Measurements from ENCODE around the gene WNT10A. TPM values are rescaled to one million over a fixed set of nuclear protein-coding genes. Genes with fewer than 3 reads are reported as not detected.

Gene WNT10A
- total and polyA plus RNA-seq, 2 donors (not counting 1 experiment from before 2014, with no cell fraction given) = 15.2 to 36.6 TPM

- Histone ChIP-seq H3K4me1 (ENCODE audit: control insufficient read depth in 2 of 2, insufficient read depth in 2 of 2, low read length in 2 of 2) (peaks cover 3% of the 10 kb centered on the region in 2 donors), H3K27ac (ENCODE audit: low read length in 2 of 2) (no peak overlapping the region), H3K36me3 (replicated peaks in 1 of 2; ENCODE audit: control extremely low read depth in 1 of 2, control insufficient read depth in 1 of 2, extremely low read depth in 1 of 2, insufficient read depth in 2 of 2, low read length in 1 of 2) (no peaks in the 10 kb centered on the region), H2AFZ (ENCODE audit: insufficient read depth, low read depth, low read length, poor library complexity, severe bottlenecking) (no peak overlapping the region), H3K27me3 (replicated peaks in 1 of 4; ENCODE audit: control extremely low read depth in 1 of 4, control insufficient read depth in 3 of 4, insufficient read depth in 4 of 4, low read length in 3 of 4) (peaks cover 0 to 72% (median 27%) of the 10 kb centered on the region in 4 experiments), H3K79me2 (ENCODE audit: control insufficient read depth, insufficient read depth, low read length) (no peaks in the 10 kb centered on the region), H3K4me2 (replicated peaks; ENCODE audit: low read depth, low read length, poor library complexity, severe bottlenecking) (no peak overlapping the region), H3K9ac (ENCODE audit: low read length) (no peak overlapping the region), H3K4me3 (ENCODE audit: control extremely low read depth in 1 of 5, extremely low read depth in 1 of 5, insufficient read depth in 1 of 5, low read depth in 2 of 5, low read length in 4 of 5) (no peak overlapping the region), H4K20me1 (ENCODE audit: control insufficient read depth, insufficient read depth, low read length, poor library complexity, severe bottlenecking) (no peaks in the 10 kb centered on the region), H3K9me3 (ENCODE audit: control extremely low read depth in 1 of 3, control insufficient read depth in 2 of 3, insufficient read depth in 1 of 3, low read length in 2 of 3) (no peaks in the 10 kb centered on the region)
- ATAC-seq (ENCODE audit: low read depth) = peak; percentile 87
- no peak for TF ChIP-seq EZH2 (IDR thresholded peaks at IDR 0.05; ENCODE audit: borderline replicate concordance, insufficient read depth, low read depth, low read length, poor library complexity, severe bottlenecking)
- TF ChIP-seq CTCF (IDR thresholded peaks at IDR 0.05) = peak; percentile 82
- no peaks in the 10 kb centered on the region for H3K9me3 Mint-ChIP-seq (ENCODE audit: insufficient read depth)
- 30% methylated on average over 12 of the region's 16 CpGs for WGBS (ENCODE audit: insufficient coverage)
- ChIA-PET CTCF (interaction anchor here (0.8 to 10.3 kb wide), 16 partner anchors 11 to 301 kb away, joined by 3 to 129 read pairs (median 4); partner anchors contain the start of gene WNT10A), POLR2A (no interaction called here)
- intact Hi-C loops (cut with micrococcal nuclease) = loop anchor here (1.0 to 5.0 kb wide), 4 partner anchors 23 to 266 kb away; no protein-coding TSS in a partner anchor
- no peaks in the 10 kb centered on the region for H3K4me1 Mint-ChIP-seq
- DNase-seq = peak; percentile 81
- H3K27me3 Mint-ChIP-seq = peaks cover 61% of the 10 kb centered on the region
- H3K27ac Mint-ChIP-seq = no peak overlapping the region
- no peak overlapping the region for H3K4me3 Mint-ChIP-seq
Observed at GRCh38 chr2:218852911-218853667, 27.6 kb upstream of the WNT10A start.

GRCh38 chr2:218853766-218854165 lies 26.9 kb upstream of the WNT10A start:
- Histone ChIP-seq H3K27ac (ENCODE audit: low read length in 2 of 2) (no peak overlapping the region), H4K20me1 (ENCODE audit: control insufficient read depth, insufficient read depth, low read length, poor library complexity, severe bottlenecking) (no peaks in the 10 kb centered on the region), H3K27me3 (replicated peaks in 1 of 4; ENCODE audit: control extremely low read depth in 1 of 4, control insufficient read depth in 3 of 4, insufficient read depth in 4 of 4, low read length in 3 of 4) (peaks cover 0 to 73% (median 31%) of the 10 kb centered on the region in 4 experiments), H3K36me3 (replicated peaks in 1 of 2; ENCODE audit: control extremely low read depth in 1 of 2, control insufficient read depth in 1 of 2, extremely low read depth in 1 of 2, insufficient read depth in 2 of 2, low read length in 1 of 2) (no peaks in the 10 kb centered on the region), H3K4me2 (replicated peaks; ENCODE audit: low read depth, low read length, poor library complexity, severe bottlenecking) (no peak overlapping the region), H3K9me3 (ENCODE audit: control extremely low read depth in 1 of 3, control insufficient read depth in 2 of 3, insufficient read depth in 1 of 3, low read length in 2 of 3) (no peaks in the 10 kb centered on the region), H3K9ac (ENCODE audit: low read length) (no peak overlapping the region), H3K79me2 (ENCODE audit: control insufficient read depth, insufficient read depth, low read length) (no peaks in the 10 kb centered on the region), H2AFZ (ENCODE audit: insufficient read depth, low read depth, low read length, poor library complexity, severe bottlenecking) (no peak overlapping the region), H3K4me3 (ENCODE audit: control extremely low read depth in 1 of 5, extremely low read depth in 1 of 5, insufficient read depth in 1 of 5, low read depth in 2 of 5, low read length in 4 of 5) (no peak overlapping the region), H3K4me1 (ENCODE audit: control insufficient read depth in 2 of 2, insufficient read depth in 2 of 2, low read length in 2 of 2) (peaks cover 5 to 10% of the 10 kb centered on the region in 2 donors)
- ATAC-seq (ENCODE audit: low read depth) (no peak), DNase-seq (no peak)
- H3K4me1 Mint-ChIP-seq = peaks cover 1% of the 10 kb centered on the region
- H3K27me3 Mint-ChIP-seq = peaks cover 68% of the 10 kb centered on the region
- TF ChIP-seq EZH2 (IDR thresholded peaks at IDR 0.05; ENCODE audit: borderline replicate concordance, insufficient read depth, low read depth, low read length, poor library complexity, severe bottlenecking) (no peak), CTCF (IDR thresholded peaks at IDR 0.05) (no peak)
- ChIA-PET POLR2A (no interaction called here), CTCF (interaction anchor here (0.8 to 10.3 kb wide), 5 partner anchors 15 to 283 kb away, joined by 3 to 129 read pairs (median 5); partner anchors contain the start of gene WNT10A)
- 54% methylated on average over 5 of the region's 5 CpGs for WGBS (ENCODE audit: insufficient coverage)
- H3K27ac Mint-ChIP-seq = no peak overlapping the region
- H3K9me3 Mint-ChIP-seq (ENCODE audit: insufficient read depth) = no peaks in the 10 kb centered on the region
- intact Hi-C loops (cut with micrococcal nuclease) = loop anchor here (1.0 to 5.0 kb wide), 4 partner anchors 23 to 266 kb away; no protein-coding TSS in a partner anchor
- no peak overlapping the region for H3K4me3 Mint-ChIP-seq
